A549 (cell line): ENCODE measurements around the gene ATP8A1.

Experiments
- BHLHE40 ChIP-seq: IDR thresholded peaks from 2 replicates; pipeline ENCODE4 v1.6.1; 2012; ENCODE audit warnings: low read depth, low read length, inconsistent platforms
- CTCF ChIP-seq: fragments of >200 bp; sonication (Bioruptor Twin); formaldehyde crosslinking; IDR thresholded peaks from 3 replicates; pipeline ENCODE4 v1.5.1; 2016
- ESRRA ChIP-seq: fragments of 150-350 bp; IDR thresholded peaks from 2 replicates; pipeline ENCODE4 v1.6.1; 2014; ENCODE audit warnings: mild to moderate bottlenecking, low read length, borderline replicate concordance
- GATA3 ChIP-seq: IDR thresholded peaks from 2 replicates; pipeline ENCODE4 v1.6.1; 2012; ENCODE audit warnings: borderline replicate concordance
- HDAC2 ChIP-seq: fragments of 200-600 bp; sonication (generic); IDR thresholded peaks from 2 replicates; pipeline ENCODE4 v1.6.1; 2016
- HMGXB4 ChIP-seq: fragments of 250-450 bp; sonication (Bioruptor Pico); IDR thresholded peaks from 2 replicates; pipeline ENCODE4 v1.5.0; 2021; ENCODE audit warnings: mild to moderate bottlenecking, moderate library complexity, borderline replicate concordance
- KDM1A ChIP-seq: fragments of 200-600 bp; sonication (generic); IDR thresholded peaks from 2 replicates; pipeline ENCODE4 v1.6.1; 2016; ENCODE audit warnings: low read depth, mild to moderate bottlenecking
- KDM5A ChIP-seq: fragments of 200-600 bp; sonication (generic); IDR thresholded peaks from 2 replicates; pipeline ENCODE4 v1.6.1; 2016; ENCODE audit warnings: antibody characterized with exemption, mild to moderate bottlenecking
- MYC ChIP-seq: IDR thresholded peaks from 2 replicates; pipeline ENCODE4 v1.6.1; 2012; ENCODE audit warnings: mild to moderate bottlenecking, inconsistent platforms, low read length, improper control_type of control experiment, borderline replicate concordance
- NFE2L2 ChIP-seq: fragments of 150-350 bp; conservative IDR thresholded peaks from 2 replicates; pipeline ENCODE4 v1.6.1; 2014; ENCODE audit warnings: low read length
- NR3C1 ChIP-seq: fragments of >200 bp; sonication (Bioruptor Twin); formaldehyde crosslinking; IDR thresholded peaks from 3 replicates; pipeline ENCODE4 v1.6.1; 2017
- POLR2A ChIP-seq: IDR thresholded peaks from 2 replicates; pipeline ENCODE4 v1.6.1; 2012; ENCODE audit warnings: mild to moderate bottlenecking, low read length
- SREBF2 ChIP-seq: fragments of 450-650 bp; IDR thresholded peaks from 2 replicates; pipeline ENCODE4 v1.6.1; 2014; ENCODE audit warnings: mild to moderate bottlenecking, moderate library complexity
- ZFP36 ChIP-seq: fragments of 450-650 bp; IDR thresholded peaks from 2 replicates; pipeline ENCODE4 v1.6.1; 2014; ENCODE audit warnings: borderline replicate concordance; ENCODE audit not compliant: partially characterized antibody

GRCh38 chr4:42655269-42655637, 1.7 kb downstream of the ATP8A1 start:
- TF ChIP-seq KDM1A (no peak), HDAC2 (no peak), POLR2A (no peak), NR3C1 (no peak), ESRRA (no peak), CTCF (no peak), KDM5A (no peak), HMGXB4 (CRISPR knock-in tag) (no peak), BHLHE40 (no peak), GATA3 (no peak), MYC (no peak), ZFP36 (no peak), NFE2L2 (no peak), SREBF2 (no peak)
